Prostate gland (tissue), 2 donors: ENCODE measurements around the gene ARHGAP9.

Experiments used
- CTCF ChIP-seq, 4 experiments: fragments of 200-600 bp in 2 of 4; fragments of 450-650 bp in 2 of 4; sonication (generic) in 2 of 4; IDR thresholded peaks; 1 replicate in 3 of 4; 2 replicates in 1 of 4; pipeline ENCODE4 v1.5.1; 2016 to 2019; ENCODE audit warnings: antibody characterized with exemption in 4 of 4, mild to moderate bottlenecking in 2 of 4, moderate library complexity in 2 of 4
- POLR2AphosphoS5 ChIP-seq: sonication (generic); formaldehyde crosslinking; IDR thresholded peaks from one replicate; pipeline ENCODE4 v1.6.1; 2017; ENCODE audit warnings: antibody characterized with exemption

- TF ChIP-seq CTCF (IDR thresholded peaks at IDR 0.05) (no peak), POLR2AphosphoS5 (no peak)
Measured at GRCh38 chr12:57528831-57529555, 49.3 kb upstream of the ARHGAP9 start.
